Loucy (cell line): ENCODE measurements around the gene PNMA8C.

ENCODE experiments used
- EZH2phosphoT487 ChIP-seq: fragments of 200-600 bp; IDR thresholded peaks from 2 replicates; pipeline ENCODE4 v1.6.1; 2018; ENCODE audit warnings: antibody characterized with exemption, mild to moderate bottlenecking, moderate library complexity, borderline replicate concordance
- TF ChIP-seq, protein P1 (sequence below): fragments of 200-600 bp; sonication (generic); conservative IDR thresholded peaks from 2 replicates; pipeline ENCODE4 v1.5.1; 2014; ENCODE audit warnings: mild to moderate bottlenecking, antibody characterized with exemption, low read length

GRCh38 chr19:46411088-46411924 is 17.4 kb downstream of the PNMA8C start:
- TF ChIP-seq, protein P1, sequence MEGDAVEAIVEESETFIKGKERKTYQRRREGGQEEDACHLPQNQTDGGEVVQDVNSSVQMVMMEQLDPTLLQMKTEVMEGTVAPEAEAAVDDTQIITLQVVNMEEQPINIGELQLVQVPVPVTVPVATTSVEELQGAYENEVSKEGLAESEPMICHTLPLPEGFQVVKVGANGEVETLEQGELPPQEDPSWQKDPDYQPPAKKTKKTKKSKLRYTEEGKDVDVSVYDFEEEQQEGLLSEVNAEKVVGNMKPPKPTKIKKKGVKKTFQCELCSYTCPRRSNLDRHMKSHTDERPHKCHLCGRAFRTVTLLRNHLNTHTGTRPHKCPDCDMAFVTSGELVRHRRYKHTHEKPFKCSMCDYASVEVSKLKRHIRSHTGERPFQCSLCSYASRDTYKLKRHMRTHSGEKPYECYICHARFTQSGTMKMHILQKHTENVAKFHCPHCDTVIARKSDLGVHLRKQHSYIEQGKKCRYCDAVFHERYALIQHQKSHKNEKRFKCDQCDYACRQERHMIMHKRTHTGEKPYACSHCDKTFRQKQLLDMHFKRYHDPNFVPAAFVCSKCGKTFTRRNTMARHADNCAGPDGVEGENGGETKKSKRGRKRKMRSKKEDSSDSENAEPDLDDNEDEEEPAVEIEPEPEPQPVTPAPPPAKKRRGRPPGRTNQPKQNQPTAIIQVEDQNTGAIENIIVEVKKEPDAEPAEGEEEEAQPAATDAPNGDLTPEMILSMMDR, result no peak
- TF ChIP-seq EZH2phosphoT487, result no peak
